ENCODE measurements around the gene NUMB. TPM values are rescaled to one million over a fixed set of nuclear protein-coding genes. Genes with fewer than 3 reads are reported as not detected.

NUMB gene
- total RNA-seq, 2 donors from 2014 or later = 79.9 to 85.2 TPM

GRCh38 chr14:73402579-73402978 lies 55.8 kb downstream of the NUMB start:
- Mint-ChIP-seq H3K4me1 (peaks cover 4% of the 10 kb centered on the region), H3K27me3 (ENCODE audit: insufficient read depth) (no peaks in the 10 kb centered on the region), H3K36me3 (ENCODE audit: low read depth) (peaks cover 24% of the 10 kb centered on the region), H3K4me3 (no peak overlapping the region), H3K27ac (no peak overlapping the region), H3K9me3 (peaks cover 9% of the 10 kb centered on the region)
- no peak for DNase-seq
- Histone ChIP-seq H3K27ac (ENCODE audit: low read depth, low read length) (no peak overlapping the region), H3K27me3 (ENCODE audit: control insufficient read depth, insufficient read depth, low read length, poor library complexity, severe bottlenecking) (no peaks in the 10 kb centered on the region), H3K36me3 (ENCODE audit: control insufficient read depth, insufficient read depth, low read length) (peaks cover 26% of the 10 kb centered on the region), H3K9me3 (ENCODE audit: control insufficient read depth, low read length) (no peaks in the 10 kb centered on the region), H3K4me3 (ENCODE audit: low read length) (no peak overlapping the region), H3K9ac (ENCODE audit: extremely low read depth, low read length, poor library complexity, severe bottlenecking) (no peak overlapping the region), H3K4me1 (ENCODE audit: control insufficient read depth, insufficient read depth, low read length) (no peaks in the 10 kb centered on the region)
- no peak for TF ChIP-seq CTCF (conservative IDR thresholded peaks at IDR 0.05)
- 86 to 100% methylated on average over 2 of the region's 2 CpGs for WGBS, 2 experiments (ENCODE audit: insufficient coverage in 1 of 2, insufficient read length in 1 of 2)

- DNase-seq = no peak
- Mint-ChIP-seq H3K4me1 (peaks cover 4% of the 10 kb centered on the region), H3K4me3 (no peak overlapping the region), H3K36me3 (ENCODE audit: low read depth) (peaks cover 6% of the 10 kb centered on the region), H3K27me3 (ENCODE audit: insufficient read depth) (no peaks in the 10 kb centered on the region), H3K27ac (no peak overlapping the region), H3K9me3 (no peaks in the 10 kb centered on the region)
- no peak overlapping the region for H3K4me3 ChIP-seq (ENCODE audit: low read length)
- H3K27ac ChIP-seq (ENCODE audit: low read depth, low read length) = no peak overlapping the region
- peaks cover 8% of the 10 kb centered on the region for H3K36me3 ChIP-seq (ENCODE audit: control insufficient read depth, insufficient read depth, low read length)
- H3K27me3 ChIP-seq (ENCODE audit: control insufficient read depth, insufficient read depth, low read length, poor library complexity, severe bottlenecking) = no peaks in the 10 kb centered on the region
- no peak for TF ChIP-seq CTCF (conservative IDR thresholded peaks at IDR 0.05)
- WGBS, 2 experiments (ENCODE audit: insufficient coverage in 1 of 2, insufficient read length in 1 of 2) = 86 to 88% methylated on average over 2 of the region's 3 CpGs
- no peaks in the 10 kb centered on the region for H3K9me3 ChIP-seq (ENCODE audit: control insufficient read depth, low read length)
- H3K4me1 ChIP-seq (ENCODE audit: control insufficient read depth, insufficient read depth, low read length) = no peaks in the 10 kb centered on the region
- H3K9ac ChIP-seq (ENCODE audit: extremely low read depth, low read length, poor library complexity, severe bottlenecking) = no peak overlapping the region
Measured at GRCh38 chr14:73397810-73398209, 60.5 kb downstream of the NUMB start.

GRCh38 chr14:73394317-73394716 lies 64.0 kb downstream of the NUMB start:
- H3K4me1 Mint-ChIP-seq = peaks cover 4% of the 10 kb centered on the region
- H3K27me3 ChIP-seq (ENCODE audit: control insufficient read depth, insufficient read depth, low read length, poor library complexity, severe bottlenecking) = no peaks in the 10 kb centered on the region
- no peak overlapping the region for H3K9ac ChIP-seq (ENCODE audit: extremely low read depth, low read length, poor library complexity, severe bottlenecking)
- no peaks in the 10 kb centered on the region for H3K4me1 ChIP-seq (ENCODE audit: control insufficient read depth, insufficient read depth, low read length)
- peaks cover 4% of the 10 kb centered on the region for H3K36me3 Mint-ChIP-seq (ENCODE audit: low read depth)
- no peaks in the 10 kb centered on the region for H3K9me3 ChIP-seq (ENCODE audit: control insufficient read depth, low read length)
- H3K4me3 ChIP-seq (ENCODE audit: low read length) = no peak overlapping the region
- no peak overlapping the region for H3K27ac ChIP-seq (ENCODE audit: low read depth, low read length)
- no peak overlapping the region for H3K27ac Mint-ChIP-seq
- TF ChIP-seq CTCF (conservative IDR thresholded peaks at IDR 0.05) = no peak
- DNase-seq = no peak
- 92 to 93% methylated on average over 1 of the region's 1 CpG for WGBS, 2 experiments (ENCODE audit: insufficient coverage in 1 of 2, insufficient read length in 1 of 2)
- no peaks in the 10 kb centered on the region for H3K9me3 Mint-ChIP-seq
- no peaks in the 10 kb centered on the region for H3K27me3 Mint-ChIP-seq (ENCODE audit: insufficient read depth)
- H3K4me3 Mint-ChIP-seq = no peak overlapping the region
- no peaks in the 10 kb centered on the region for H3K36me3 ChIP-seq (ENCODE audit: control insufficient read depth, insufficient read depth, low read length)
